ENCODE data around the gene AUTS2. TPM values are rescaled to one million over a fixed set of nuclear protein-coding genes. Genes with fewer than 3 reads are reported as not detected.

AUTS2 gene
- total and polyA plus RNA-seq, 2 donors (not counting 1 experiment from before 2014, with no cell fraction given), result 0.60 to 9.1 TPM

GRCh38 chr7:70036695-70037094 lies 438.4 kb downstream of the AUTS2 start:
- H2AFZ ChIP-seq (ENCODE audit: low read length), result no peak overlapping the region
- H3K36me3 ChIP-seq (ENCODE audit: control insufficient read depth, insufficient read depth, low read length), result no peaks in the 10 kb centered on the region
- TF ChIP-seq CTCF (conservative IDR thresholded peaks at IDR 0.05 in 1 of 2, IDR thresholded peaks at IDR 0.05 in 1 of 2; ENCODE audit: low read depth in 1 of 2, low read length in 2 of 2) (no peak), EZH2 (IDR thresholded peaks at IDR 0.05; ENCODE audit: low read length, missing control alignments) (no peak)
- no peak for DNase-seq (ENCODE audit: low read depth in 2 of 2)
- no peaks in the 10 kb centered on the region for H3K9me3 ChIP-seq (ENCODE audit: control insufficient read depth, insufficient read depth, low read depth, low read length)
- no peaks in the 10 kb centered on the region for H3K79me2 ChIP-seq (ENCODE audit: control insufficient read depth, insufficient read depth, low read length)
- H3K4me2 ChIP-seq (ENCODE audit: extremely low read depth, insufficient read depth, low read length), result no peak overlapping the region
- no peaks in the 10 kb centered on the region for H3K27me3 ChIP-seq (ENCODE audit: control insufficient read depth, insufficient read depth, low read length)
- H3K27ac ChIP-seq (ENCODE audit: insufficient read depth, low read length), result no peak overlapping the region
- no peaks in the 10 kb centered on the region for H4K20me1 ChIP-seq (ENCODE audit: control insufficient read depth, extremely low read depth, insufficient read depth, low read length)
- no peak overlapping the region for H3K9ac ChIP-seq (ENCODE audit: insufficient read depth, low read length)
- H3K4me1 ChIP-seq (ENCODE audit: control insufficient read depth, extremely low read depth, insufficient read depth, low read length), result no peaks in the 10 kb centered on the region
- no peak overlapping the region for H3K4me3 ChIP-seq (replicated peaks in 1 of 4; ENCODE audit: control extremely low read depth in 1 of 4, insufficient read depth in 1 of 4, low read depth in 3 of 4, low read length in 4 of 4)

- H3K36me3 ChIP-seq (ENCODE audit: control insufficient read depth, insufficient read depth, low read length), result no peaks in the 10 kb centered on the region
- H3K79me2 ChIP-seq (ENCODE audit: control insufficient read depth, insufficient read depth, low read length), result no peaks in the 10 kb centered on the region
- no peak overlapping the region for H3K27ac ChIP-seq (ENCODE audit: insufficient read depth, low read length)
- peak; percentile 22 to 31 for DNase-seq (ENCODE audit: low read depth in 2 of 2)
- H3K27me3 ChIP-seq (ENCODE audit: control insufficient read depth, insufficient read depth, low read length), result no peaks in the 10 kb centered on the region
- H2AFZ ChIP-seq (ENCODE audit: low read length), result no peak overlapping the region
- H3K9ac ChIP-seq (ENCODE audit: insufficient read depth, low read length), result no peak overlapping the region
- no peaks in the 10 kb centered on the region for H4K20me1 ChIP-seq (ENCODE audit: control insufficient read depth, extremely low read depth, insufficient read depth, low read length)
- H3K9me3 ChIP-seq (ENCODE audit: control insufficient read depth, insufficient read depth, low read depth, low read length), result no peaks in the 10 kb centered on the region
- H3K4me2 ChIP-seq (ENCODE audit: extremely low read depth, insufficient read depth, low read length), result no peak overlapping the region
- H3K4me3 ChIP-seq (replicated peaks in 1 of 4; ENCODE audit: control extremely low read depth in 1 of 4, insufficient read depth in 1 of 4, low read depth in 3 of 4, low read length in 4 of 4), result no peak overlapping the region
- TF ChIP-seq EZH2 (IDR thresholded peaks at IDR 0.05; ENCODE audit: low read length, missing control alignments) (no peak), CTCF (conservative IDR thresholded peaks at IDR 0.05 in 1 of 2, IDR thresholded peaks at IDR 0.05 in 1 of 2; ENCODE audit: low read depth in 1 of 2, low read length in 2 of 2) (no peak)
- no peaks in the 10 kb centered on the region for H3K4me1 ChIP-seq (ENCODE audit: control insufficient read depth, extremely low read depth, insufficient read depth, low read length)
These were observed 439.1 kb downstream of the AUTS2 start for GRCh38 chr7:70037171-70037933.

- no peak for DNase-seq (ENCODE audit: low read depth in 2 of 2)
- TF ChIP-seq CTCF (conservative IDR thresholded peaks at IDR 0.05 in 1 of 2, IDR thresholded peaks at IDR 0.05 in 1 of 2; ENCODE audit: low read depth in 1 of 2, low read length in 2 of 2) (no peak), EZH2 (IDR thresholded peaks at IDR 0.05; ENCODE audit: low read length, missing control alignments) (no peak)
- no peaks in the 10 kb centered on the region for H3K79me2 ChIP-seq (ENCODE audit: control insufficient read depth, insufficient read depth, low read length)
These were observed 441.8 kb downstream of the AUTS2 start for GRCh38 chr7:70040051-70040450.

More at GRCh38 chr7:70040051-70040450, 441.8 kb downstream of the AUTS2 start:
- H3K27me3 ChIP-seq (ENCODE audit: control insufficient read depth, insufficient read depth, low read length), result no peaks in the 10 kb centered on the region
- H3K36me3 ChIP-seq (ENCODE audit: control insufficient read depth, insufficient read depth, low read length), result no peaks in the 10 kb centered on the region
- H3K4me3 ChIP-seq (replicated peaks in 1 of 4; ENCODE audit: control extremely low read depth in 1 of 4, insufficient read depth in 1 of 4, low read depth in 3 of 4, low read length in 4 of 4), result no peak overlapping the region
- no peaks in the 10 kb centered on the region for H4K20me1 ChIP-seq (ENCODE audit: control insufficient read depth, extremely low read depth, insufficient read depth, low read length)
- H3K4me2 ChIP-seq (ENCODE audit: extremely low read depth, insufficient read depth, low read length), result no peak overlapping the region
- no peaks in the 10 kb centered on the region for H3K4me1 ChIP-seq (ENCODE audit: control insufficient read depth, extremely low read depth, insufficient read depth, low read length)
- no peak overlapping the region for H3K9ac ChIP-seq (ENCODE audit: insufficient read depth, low read length)
- H2AFZ ChIP-seq (ENCODE audit: low read length), result no peak overlapping the region
- H3K9me3 ChIP-seq (ENCODE audit: control insufficient read depth, insufficient read depth, low read depth, low read length), result no peaks in the 10 kb centered on the region
- H3K27ac ChIP-seq (ENCODE audit: insufficient read depth, low read length), result no peak overlapping the region
